OCI-LY3 (cell line): Measurements from ENCODE around the gene CDH8.
"Not testable (repeated sequence)": the region's sequence is repeated elsewhere in the genome, so short reads cannot be mapped to it uniquely, and the experiment has no call there.

Experiments
- CTCF ChIP-seq: fragments of 200-600, 300-600 bp; sonication (generic); IDR thresholded peaks from 2 replicates; pipeline ENCODE4 v1.5.1; 2014; ENCODE audit warnings: antibody characterized with exemption, low read length, low read depth
- EZH2phosphoT487 ChIP-seq: fragments of 200-600 bp; shearing (Covaris generic); IDR thresholded peaks from 2 replicates; pipeline ENCODE4 v1.6.1; 2018; ENCODE audit warnings: antibody characterized with exemption, mixed run types, low read depth

- not testable (repeated sequence) for TF ChIP-seq CTCF, EZH2phosphoT487
These were observed 235.0 kb downstream of the CDH8 start for GRCh38 chr16:61801217-61801616.
